Body of pancreas (tissue), 4 donors: ENCODE results near the gene GEMIN4. TPM values are rescaled to one million over a fixed set of nuclear protein-coding genes. Genes with fewer than 3 reads are reported as not detected.

Source experiments
- ATAC-seq: fragments of 150-250 bp; one replicate; pipeline ENCODE4 v1.9.1; 2016
- DNase-seq, 4 donors: peaks; one replicate each; pipeline ENCODE4 v3.0.0-alpha.2; 2019
- H3K27ac ChIP-seq, 4 donors: fragments of 200-600 bp; sonication (generic); 1 replicate in 3 of 4; 2 replicates in 1 of 4; pipeline versions ENCODE4 v1.5.1 to v1.6.1; 2016 to 2019; ENCODE audit warnings: mild to moderate bottlenecking in 1 of 4, mixed read lengths in 1 of 4, moderate library complexity in 1 of 4
- H3K27me3 ChIP-seq, 2 donors: fragments of 200-600 bp; sonication (generic); one replicate each; pipeline ENCODE4 v1.6.0; 2016; ENCODE audit warnings: mild to moderate bottlenecking in 1 of 2
- H3K36me3 ChIP-seq, 2 donors: fragments of 200-600 bp; sonication (generic); replicated peaks in 1 of 2; 2 replicates each; pipeline ENCODE4 v1.5.1; 2016; ENCODE audit warnings: low read depth in 2 of 2; ENCODE audit not compliant: insufficient read depth in 1 of 2
- H3K4me1 ChIP-seq: fragments of 200-600 bp; sonication (generic); one replicate; pipeline ENCODE4 v1.6.0; 2016
- H3K4me3 ChIP-seq, 2 donors: fragments of 200-600 bp; sonication (generic); 1 replicate in 1 of 2; 2 replicates in 1 of 2; pipeline ENCODE4 v1.5.1; 2016 to 2019
- H3K9me3 ChIP-seq, 3 donors: fragments of 200-600 bp; sonication (generic); 1 replicate in 2 of 3; 2 replicates in 1 of 3; pipeline ENCODE4 v1.5.1; 2016
- POLR2A ChIP-seq, 3 donors: fragments of 450-650 bp; IDR thresholded peaks; one replicate each; pipeline ENCODE4 v1.6.1; 2016; ENCODE audit warnings: antibody characterized with exemption in 3 of 3, mild to moderate bottlenecking in 2 of 3
- WGBS, 2 donors: methylation state at CpG; one replicate each; pipeline ENCODE4 v1.1.5; 2017; 5-methylcytosine and 5-hydroxymethylcytosine counted together
- intact Hi-C: fragments of 100-400 bp; cut with DNase I; formaldehyde crosslinking; loops from one replicate; pipeline ENCODE4 v1.15.1; 2023
- total RNA-seq, 2 donors: library from RNA; depleted of rRNA; stranded (reverse); fragments of >200 nt; gene quantifications; one replicate each; pipeline ENCODE4 v1.1.0, GENCODE V29; 2016
- TF ChIP-seq, protein P1 (sequence below), 7 experiments: fragments of 450-650 bp in 4 of 7; fragments of 200-600 bp in 3 of 7; sonication (generic) in 3 of 7; IDR thresholded peaks; one replicate each; pipeline ENCODE4 v1.5.1; 2016 to 2019; ENCODE audit warnings: antibody characterized with exemption in 7 of 7

The GEMIN4 gene
- total RNA-seq, 2 donors from 2014 or later: 5.6 to 7.3 TPM

DNA sequence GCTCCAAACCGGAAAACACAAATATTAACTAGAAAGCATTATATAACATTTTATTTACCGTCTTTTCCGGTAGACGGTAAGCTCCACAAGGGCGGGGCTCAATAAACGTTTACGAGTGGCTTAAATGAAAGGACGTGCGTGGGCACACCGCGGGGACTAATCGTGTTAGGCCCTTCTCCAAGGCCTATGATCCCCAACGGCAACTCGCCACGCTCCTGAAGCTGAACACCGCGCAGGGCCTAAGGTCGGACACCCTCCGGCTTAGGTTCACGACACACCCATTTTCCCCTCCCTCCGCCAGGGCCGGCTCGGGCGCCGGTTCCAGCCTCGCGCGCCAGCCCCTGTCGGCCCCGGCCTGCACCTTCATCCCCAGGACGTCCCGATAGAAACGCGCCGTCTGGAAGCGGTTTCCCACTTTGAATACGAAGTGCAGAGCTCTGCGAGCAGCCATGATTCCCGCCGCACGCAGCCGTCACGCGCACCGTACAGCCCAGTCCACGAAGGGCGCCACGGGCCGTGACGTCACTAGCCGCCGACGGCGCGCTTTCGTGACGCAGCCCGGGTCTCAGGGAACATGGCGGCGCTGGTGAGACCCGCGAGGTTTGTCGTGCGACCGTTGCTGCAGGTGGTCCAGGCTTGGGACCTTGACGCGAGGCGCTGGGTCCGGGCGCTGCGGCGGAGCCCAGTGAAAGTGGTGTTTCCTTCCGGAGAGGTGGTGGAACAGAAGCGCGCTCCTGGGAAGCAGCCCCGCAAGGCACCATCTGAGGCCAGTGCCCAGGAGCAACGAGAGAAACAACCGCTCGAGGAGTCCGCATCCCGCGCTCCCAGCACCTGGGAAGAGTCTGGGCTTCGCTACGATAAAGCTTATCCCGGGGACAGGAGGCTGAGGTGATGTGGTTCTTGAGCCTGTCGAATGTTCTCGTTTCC is 30.0 kb upstream of the GEMIN4 start, which contains the start of the genes GLOD4 and MRM3:
TSS of gene GLOD4 (minus strand) at position 476 of the 927 bp plus-strand sequence. CDS start at position 451, 25 bp downstream.
TSS of gene MRM3 (plus strand) at position 549 of the 927 bp plus-strand sequence. CDS start at position 575, 26 bp downstream.
- DNase-seq (peak; percentile 91 to 95 (median 94)), ATAC-seq (peak; percentile 95)
- Histone ChIP-seq H3K4me1 (peaks cover 43% of the 10 kb centered on the region), H3K27me3 (no peaks in the 10 kb centered on the region), H3K9me3 (no peaks in the 10 kb centered on the region), H3K27ac (peak within 1 kb of the TSS; percentile 71 to 93 (median 92)), H3K4me3 (peak within 1 kb of the TSS; percentile 77 to 81), H3K36me3 (peaks cover 0 to 2% of the 10 kb centered on the region in 2 donors)
- intact Hi-C loops: no loop called here
- 0 to 1% methylated on average over 15 to 87 of the region's 87 CpGs for WGBS, 2 donors
- TF ChIP-seq, protein P1, sequence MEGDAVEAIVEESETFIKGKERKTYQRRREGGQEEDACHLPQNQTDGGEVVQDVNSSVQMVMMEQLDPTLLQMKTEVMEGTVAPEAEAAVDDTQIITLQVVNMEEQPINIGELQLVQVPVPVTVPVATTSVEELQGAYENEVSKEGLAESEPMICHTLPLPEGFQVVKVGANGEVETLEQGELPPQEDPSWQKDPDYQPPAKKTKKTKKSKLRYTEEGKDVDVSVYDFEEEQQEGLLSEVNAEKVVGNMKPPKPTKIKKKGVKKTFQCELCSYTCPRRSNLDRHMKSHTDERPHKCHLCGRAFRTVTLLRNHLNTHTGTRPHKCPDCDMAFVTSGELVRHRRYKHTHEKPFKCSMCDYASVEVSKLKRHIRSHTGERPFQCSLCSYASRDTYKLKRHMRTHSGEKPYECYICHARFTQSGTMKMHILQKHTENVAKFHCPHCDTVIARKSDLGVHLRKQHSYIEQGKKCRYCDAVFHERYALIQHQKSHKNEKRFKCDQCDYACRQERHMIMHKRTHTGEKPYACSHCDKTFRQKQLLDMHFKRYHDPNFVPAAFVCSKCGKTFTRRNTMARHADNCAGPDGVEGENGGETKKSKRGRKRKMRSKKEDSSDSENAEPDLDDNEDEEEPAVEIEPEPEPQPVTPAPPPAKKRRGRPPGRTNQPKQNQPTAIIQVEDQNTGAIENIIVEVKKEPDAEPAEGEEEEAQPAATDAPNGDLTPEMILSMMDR (IDR thresholded peaks at IDR 0.05): peak in 4 of 7 experiments; percentile 48 to 65 (median 55)
- peak; percentile 79 to 91 (median 90) for TF ChIP-seq POLR2A (IDR thresholded peaks at IDR 0.05)

DNA sequence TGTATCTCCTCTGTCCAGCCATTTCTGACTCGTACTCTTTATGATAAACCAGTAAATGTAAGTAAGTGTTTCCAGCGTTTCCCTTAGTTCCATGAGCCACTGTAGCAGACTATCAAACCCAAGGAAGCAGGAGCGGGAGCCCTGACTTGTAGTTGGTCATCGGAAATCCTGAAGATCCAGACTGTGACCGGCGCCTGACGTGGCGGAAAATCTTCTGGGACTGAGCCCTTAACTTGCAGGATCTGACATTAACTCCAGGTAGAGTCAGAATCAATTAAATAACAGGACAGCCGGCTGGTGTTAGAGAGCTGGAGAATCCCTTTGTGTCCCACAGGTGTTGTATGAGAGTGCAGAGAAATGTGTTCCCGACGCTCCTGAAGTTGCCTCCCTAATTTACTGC is 26.0 kb upstream of the GEMIN4 start:
- Histone ChIP-seq H3K4me3 (no peak overlapping the region), H3K4me1 (peaks cover 12% of the 10 kb centered on the region), H3K9me3 (no peaks in the 10 kb centered on the region), H3K27me3 (no peaks in the 10 kb centered on the region), H3K27ac (no peak overlapping the region), H3K36me3 (peaks cover 4 to 16% of the 10 kb centered on the region in 2 donors)
- TF ChIP-seq, protein P1 (IDR thresholded peaks at IDR 0.05): no peak
- TF ChIP-seq POLR2A (IDR thresholded peaks at IDR 0.05): no peak
- ATAC-seq (no peak), DNase-seq (no peak)
- 85 to 94% methylated on average over 11 of the region's 11 CpGs for WGBS, 2 donors
- intact Hi-C loops: no loop called here

DNA sequence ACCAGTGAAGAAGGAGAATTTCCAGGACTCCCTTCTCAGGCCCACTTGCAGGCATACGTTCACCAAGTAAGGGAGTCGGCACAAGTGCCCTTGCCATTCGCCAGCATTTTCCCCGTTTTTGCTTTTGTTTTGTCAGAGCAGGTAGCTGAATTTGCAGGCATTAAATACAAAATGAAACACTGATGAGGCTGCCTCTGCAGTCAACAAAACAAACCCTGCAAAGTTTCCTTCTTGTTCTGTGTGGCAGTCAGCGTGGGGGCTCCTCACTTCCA is 22.2 kb upstream of the GEMIN4 start:
- TF ChIP-seq, protein P1 (IDR thresholded peaks at IDR 0.05): no peak
- no peak for TF ChIP-seq POLR2A (IDR thresholded peaks at IDR 0.05)
- no peak overlapping the region for H3K27ac ChIP-seq
- H3K9me3 ChIP-seq: no peaks in the 10 kb centered on the region
- H3K36me3 ChIP-seq: peaks cover 12 to 33% of the 10 kb centered on the region in 2 donors
- no peak overlapping the region for H3K4me3 ChIP-seq
- no peak for ATAC-seq
- no peak for DNase-seq
- 65 to 89% methylated on average over 5 of the region's 5 CpGs for WGBS, 2 donors
- intact Hi-C loops: no loop called here
- no peaks in the 10 kb centered on the region for H3K4me1 ChIP-seq
- H3K27me3 ChIP-seq: no peaks in the 10 kb centered on the region

DNA sequence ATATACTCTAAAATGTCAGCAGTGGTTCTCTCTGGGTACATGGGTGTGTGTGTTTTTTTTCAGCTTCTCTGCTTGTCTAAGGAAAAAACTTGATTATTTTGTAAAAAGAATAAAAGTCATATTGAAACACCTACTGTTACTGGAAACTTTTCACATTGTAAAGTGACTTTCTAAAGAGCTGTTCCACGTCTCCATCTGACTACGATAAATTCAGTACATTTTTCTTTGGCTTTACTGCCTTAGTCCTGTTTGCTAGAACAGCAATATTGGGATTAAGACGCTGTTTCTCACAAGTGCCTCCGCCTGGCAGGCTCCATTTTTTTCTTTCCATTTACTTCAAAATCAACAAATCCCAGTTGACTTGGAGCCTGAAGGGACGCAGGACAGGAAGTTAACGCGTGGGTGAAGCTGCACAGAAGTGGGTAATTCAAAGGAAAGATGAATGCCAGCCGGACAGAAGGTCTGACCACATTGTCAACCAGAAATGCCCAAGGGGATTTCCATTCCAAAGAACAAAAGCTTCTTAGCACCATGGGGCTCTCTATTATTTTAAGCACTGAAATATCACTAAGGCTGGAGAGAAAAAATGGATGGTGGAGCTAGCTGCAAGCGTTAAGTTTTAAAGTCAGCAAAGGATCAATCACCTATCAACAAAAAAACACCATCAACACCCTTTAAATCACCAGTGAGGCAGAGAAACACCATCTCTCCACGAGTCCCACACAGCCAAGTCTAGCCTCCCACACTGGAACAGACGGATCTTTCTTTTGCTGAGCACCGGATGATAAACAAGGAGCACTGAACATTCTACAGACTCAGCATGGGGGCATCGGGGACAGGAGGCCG is 21.6 kb upstream of the GEMIN4 start:
- intact Hi-C loops: no loop called here
- Histone ChIP-seq H3K27me3 (no peaks in the 10 kb centered on the region), H3K9me3 (no peaks in the 10 kb centered on the region), H3K4me1 (no peaks in the 10 kb centered on the region), H3K36me3 (peaks cover 12 to 35% of the 10 kb centered on the region in 2 donors), H3K4me3 (no peak overlapping the region), H3K27ac (no peak overlapping the region)
- ATAC-seq (no peak), DNase-seq (no peak)
- TF ChIP-seq, protein P1 (IDR thresholded peaks at IDR 0.05): no peak
- TF ChIP-seq POLR2A (IDR thresholded peaks at IDR 0.05): no peak
- 84 to 85% methylated on average over 14 of the region's 14 CpGs for WGBS, 2 donors
